ENCODE data around the gene TARM1.
"Not testable (repeated sequence)": the region's sequence is repeated elsewhere in the genome, so short reads cannot be mapped to it uniquely, and the experiment has no call there.

Gene TARM1

DNA sequence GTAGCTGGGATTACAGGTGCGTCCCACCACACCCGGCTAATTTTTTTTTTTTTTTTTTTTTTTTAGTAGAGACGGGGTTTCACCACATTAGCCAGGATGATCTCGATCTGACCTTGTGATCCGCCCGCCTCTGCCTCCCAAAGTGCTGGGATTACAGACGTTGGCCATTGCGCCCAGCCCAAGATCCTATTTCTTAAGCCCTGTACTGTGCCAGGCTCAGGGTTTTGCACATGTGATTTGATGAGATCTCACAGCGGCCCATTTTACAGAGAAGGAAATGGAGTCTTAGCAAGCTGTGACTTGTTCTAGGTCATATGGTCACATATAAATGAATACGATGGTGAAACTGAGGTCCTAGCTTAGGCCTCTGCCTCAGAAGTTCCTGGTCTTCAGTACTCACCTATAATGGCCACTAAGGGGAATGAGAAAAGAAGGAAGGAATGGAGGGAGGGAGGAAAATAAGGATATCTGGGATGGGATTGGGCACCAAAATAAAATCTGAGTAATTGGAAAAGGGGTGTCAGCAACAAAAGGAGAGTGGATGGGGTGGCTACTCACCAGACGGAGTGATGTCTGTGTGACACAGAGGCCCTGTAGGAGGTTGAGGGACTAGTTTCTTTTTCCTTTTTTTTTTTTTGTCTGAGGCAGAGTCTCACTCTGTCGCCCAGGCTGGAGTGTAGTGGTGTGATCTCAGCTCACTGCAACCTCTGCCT lies 18.2 kb upstream of the TARM1 start:
- no peak for DNase-seq

GRCh38 chr19:54096617-54097106 lies 15.5 kb upstream of the TARM1 start:
- DNase-seq = no peak

DNA sequence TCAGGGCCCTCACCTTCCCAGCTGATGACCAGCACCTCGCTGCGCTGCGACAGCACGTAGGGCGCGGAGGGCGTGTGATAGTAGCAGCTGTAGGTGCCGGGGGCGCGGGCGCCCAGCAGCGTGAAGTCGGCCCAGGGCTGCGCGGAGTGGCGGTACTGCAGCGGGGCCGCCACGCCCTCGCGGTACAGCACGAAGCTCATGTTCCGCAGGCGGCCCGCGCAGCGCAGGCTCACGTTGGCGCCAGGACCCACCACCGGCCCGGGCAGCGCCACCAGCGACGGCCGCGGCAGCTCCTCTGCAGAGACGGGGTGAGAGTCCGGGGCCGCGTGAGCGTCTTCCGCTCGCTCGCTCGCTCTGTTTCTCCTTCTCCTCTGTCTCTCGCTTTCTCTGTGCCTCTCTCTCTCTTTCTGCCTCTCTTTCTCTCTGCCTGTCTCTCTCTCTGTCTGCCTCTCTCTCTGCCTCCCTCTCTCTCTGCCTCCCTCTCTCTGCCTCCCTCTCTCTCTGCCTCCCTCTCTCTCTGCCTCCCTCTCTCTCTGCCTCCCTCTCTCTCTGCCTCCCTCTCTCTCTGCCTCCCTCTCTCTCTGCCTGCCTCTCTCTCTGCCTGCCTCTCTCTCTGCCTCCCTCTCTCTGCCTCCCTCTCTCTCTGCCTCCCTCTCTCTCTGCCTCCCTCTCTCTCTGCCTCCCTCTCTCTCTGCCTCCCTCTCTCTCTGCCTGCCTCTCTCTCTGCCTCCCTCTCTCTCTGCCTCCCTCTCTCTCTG lies 14.9 kb upstream of the TARM1 start:
- DNase-seq = peak; percentile 60

- DNase-seq = no peak
Observed at GRCh38 chr19:54095136-54095858, 14.1 kb upstream of the TARM1 start.

GRCh38 chr19:54094426-54095000 lies 13.3 kb upstream of the TARM1 start:
- no peak for DNase-seq

- DNase-seq = no peak
Observed at GRCh38 chr19:54084410-54084809, 3.2 kb upstream of the TARM1 start.

DNA sequence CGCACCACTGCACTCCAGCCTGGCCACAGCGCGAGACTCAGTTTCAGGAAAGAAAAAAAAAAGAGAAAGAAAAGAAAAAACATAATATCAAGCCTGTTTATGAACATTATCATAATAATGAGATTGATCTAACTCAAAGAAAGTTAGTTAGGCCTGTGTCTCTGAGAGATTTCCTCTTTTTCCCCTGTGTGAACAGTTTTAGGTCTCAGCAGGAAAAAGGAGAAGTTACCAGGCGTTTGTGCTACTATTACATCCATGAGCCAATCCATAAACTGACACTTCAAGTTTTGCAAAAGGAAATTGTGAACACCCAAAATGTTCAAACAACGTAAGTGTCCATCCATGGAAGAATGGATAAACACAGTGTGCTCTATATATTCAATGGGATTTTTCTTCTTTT lies 3.8 kb downstream of the TARM1 start:
- DNase-seq = no peak

DNA sequence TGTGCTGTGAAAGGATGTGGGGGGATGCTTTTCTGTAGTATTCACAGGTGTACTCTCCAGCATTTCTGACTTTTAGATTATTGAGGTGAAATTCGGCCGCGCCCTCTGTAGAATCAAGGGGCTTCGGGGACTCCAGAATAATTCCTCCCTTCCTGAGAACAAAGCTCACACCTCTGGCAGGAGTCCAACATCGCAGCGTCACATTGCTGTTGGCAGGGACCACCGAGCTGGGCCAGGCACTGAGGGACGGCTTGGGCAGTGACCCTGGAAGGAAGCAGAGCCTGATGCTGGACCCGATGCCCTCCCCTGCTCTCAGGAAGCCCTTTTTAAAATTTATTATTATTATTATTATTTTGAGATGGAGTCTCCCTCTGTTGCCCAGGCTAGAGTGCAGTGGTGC lies 6.3 kb downstream of the TARM1 start:
- no peak for DNase-seq

- no peak for DNase-seq
Observed at GRCh38 chr19:54073829-54074228, 7.3 kb downstream of the TARM1 start.

- DNase-seq = no peak
Observed at GRCh38 chr19:54069470-54069869, 11.7 kb downstream of the TARM1 start.

GRCh38 chr19:54063350-54064116 lies 17.6 kb downstream of the TARM1 start, which contains the start of gene VSTM1:
VSTM1 (minus strand) TSS chr19:54063897; CDS start chr19:54063777, 120 bp downstream.
- DNase-seq = no peak

- DNase-seq = no peak
Observed at GRCh38 chr19:54062643-54063042, 18.5 kb downstream of the TARM1 start.

GRCh38 chr19:54047616-54048015 lies 33.5 kb downstream of the TARM1 start:
- DNase-seq = no peak

GRCh38 chr19:54045771-54046170 lies 35.4 kb downstream of the TARM1 start:
- no peak for DNase-seq

DNA sequence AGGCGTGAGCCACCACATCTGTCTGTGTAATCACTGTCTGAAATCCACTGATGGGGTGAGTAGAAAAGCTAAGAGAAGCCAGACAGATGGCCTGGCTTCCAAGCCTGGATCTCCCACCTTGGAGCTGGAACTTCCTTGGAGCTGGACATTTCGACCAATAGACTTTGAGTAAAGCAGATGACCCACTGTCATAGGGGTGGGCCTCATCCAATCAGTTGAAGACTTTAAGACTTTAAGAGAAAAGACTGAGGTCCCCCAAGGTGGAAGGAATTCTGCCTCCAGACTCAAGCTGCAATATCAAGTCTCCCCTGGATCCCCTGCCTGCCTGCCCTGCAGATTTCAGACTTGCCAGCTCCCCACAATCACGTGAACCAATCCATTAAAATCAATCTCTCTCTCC lies 38.2 kb downstream of the TARM1 start:
- DNase-seq = no peak

- DNase-seq = no peak
Observed at GRCh38 chr19:54041969-54042606, 39.1 kb downstream of the TARM1 start.

DNA sequence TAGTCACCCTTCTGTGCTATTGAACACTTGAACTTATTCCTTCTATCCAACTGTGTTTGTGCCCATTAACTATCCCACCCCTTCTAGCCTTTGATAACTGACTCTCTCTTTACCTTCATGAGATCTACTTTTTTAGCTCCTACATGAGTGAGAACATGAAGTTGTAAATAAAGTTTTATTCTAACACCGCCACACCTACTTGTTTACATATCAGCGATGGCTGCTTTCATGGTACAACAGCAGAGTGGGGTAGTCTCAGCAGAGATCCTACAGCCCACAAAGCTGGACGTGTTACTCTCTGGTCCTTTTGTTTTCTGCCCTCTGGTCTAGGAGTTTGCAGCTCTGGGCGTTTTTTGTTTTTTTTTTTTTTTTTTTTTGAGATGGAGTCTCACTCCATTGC lies 41.2 kb downstream of the TARM1 start:
- no peak for DNase-seq

- DNase-seq = not testable (repeated sequence)
Observed at GRCh38 chr19:54036542-54036941, 44.6 kb downstream of the TARM1 start.

DNA sequence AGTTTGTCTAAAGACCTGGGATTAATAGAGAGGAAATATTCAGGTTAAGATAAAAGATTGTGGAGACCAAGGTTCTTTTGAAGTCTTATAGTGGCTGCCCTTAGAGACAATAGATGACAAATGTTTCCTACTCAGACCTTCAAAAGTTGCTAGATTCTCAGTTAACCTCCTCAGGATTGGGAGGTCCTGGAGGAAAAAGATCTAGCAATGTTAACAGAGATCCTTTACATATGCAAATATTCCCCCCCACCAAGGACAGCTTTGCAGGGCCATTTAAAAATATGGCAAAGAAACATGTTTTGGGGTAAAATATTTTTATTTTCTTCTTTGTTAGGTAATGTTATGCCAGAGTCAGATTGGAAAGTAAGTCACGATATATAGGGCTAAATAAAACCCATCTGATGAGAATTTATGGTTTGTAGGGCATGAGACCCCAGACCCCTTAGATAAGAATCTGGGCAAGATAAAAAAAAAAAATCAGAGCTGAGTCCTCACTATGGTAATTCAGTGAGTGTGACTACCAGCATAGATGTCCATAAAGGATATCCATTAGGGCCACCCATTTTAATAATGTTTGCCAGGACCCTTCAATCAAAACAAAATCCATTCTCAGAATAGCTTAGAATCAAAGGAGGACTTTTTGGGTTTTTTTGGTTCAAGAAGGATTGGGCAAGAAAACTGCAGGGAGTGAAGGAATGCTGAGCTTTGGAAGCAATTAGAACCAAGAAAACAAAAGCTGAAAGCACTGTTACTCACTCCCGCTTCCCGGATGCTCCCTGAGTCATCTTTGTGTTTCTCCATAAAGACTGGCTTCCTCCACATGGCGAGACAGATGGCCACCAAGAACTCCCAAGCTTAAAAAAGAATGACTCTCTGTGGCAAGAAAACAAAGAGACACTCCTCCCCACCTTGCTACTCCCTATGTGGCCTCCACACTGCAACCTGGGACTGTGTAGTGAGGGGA lies 45.7 kb downstream of the TARM1 start:
- no peak for DNase-seq

DNA sequence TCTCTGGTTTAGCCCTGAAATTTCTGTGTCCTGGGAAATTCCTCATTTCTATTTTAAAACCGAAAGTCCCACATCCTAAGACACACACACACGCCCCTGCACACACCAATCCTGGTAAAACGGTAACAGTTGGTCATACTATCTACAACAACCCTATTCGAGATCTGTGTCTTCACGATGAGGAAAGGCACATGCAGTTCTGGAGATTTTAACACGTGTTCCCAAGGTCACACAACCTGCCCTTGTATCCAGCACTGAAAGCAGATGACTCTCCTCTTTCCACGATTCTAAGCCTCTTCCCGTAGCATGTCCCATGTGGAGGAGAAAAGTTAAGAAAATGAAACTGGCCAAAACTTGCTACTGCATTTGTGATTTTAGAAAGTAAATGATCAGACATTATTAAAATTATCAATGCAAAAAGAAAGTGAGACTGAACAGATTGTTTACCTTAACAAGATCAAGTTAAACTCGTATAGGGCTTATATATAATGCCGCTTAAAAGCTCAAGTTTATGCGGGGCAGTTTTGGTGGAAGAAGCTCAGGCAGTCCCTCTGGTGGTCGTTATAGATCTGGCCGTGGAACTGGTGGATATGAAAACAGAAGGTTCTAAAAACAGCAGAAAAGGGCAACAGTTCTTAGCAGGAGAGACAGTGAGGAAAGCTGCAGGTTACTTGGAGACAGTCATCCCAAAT lies 50.1 kb downstream of the TARM1 start:
- DNase-seq = no peak
